ENCODE measurements around the gene CDC20B. TPM values are rescaled to one million over a fixed set of nuclear protein-coding genes. Genes with fewer than 3 reads are reported as not detected.
"Not testable (repeated sequence)": the region's sequence is repeated elsewhere in the genome, so short reads cannot be mapped to it uniquely, and the experiment has no call there.

The CDC20B gene
- polyA plus RNA-seq, 2 of the 4 experiments (the other 2 are of a cell fraction): 0.05 TPM; not detected in 1

DNA sequence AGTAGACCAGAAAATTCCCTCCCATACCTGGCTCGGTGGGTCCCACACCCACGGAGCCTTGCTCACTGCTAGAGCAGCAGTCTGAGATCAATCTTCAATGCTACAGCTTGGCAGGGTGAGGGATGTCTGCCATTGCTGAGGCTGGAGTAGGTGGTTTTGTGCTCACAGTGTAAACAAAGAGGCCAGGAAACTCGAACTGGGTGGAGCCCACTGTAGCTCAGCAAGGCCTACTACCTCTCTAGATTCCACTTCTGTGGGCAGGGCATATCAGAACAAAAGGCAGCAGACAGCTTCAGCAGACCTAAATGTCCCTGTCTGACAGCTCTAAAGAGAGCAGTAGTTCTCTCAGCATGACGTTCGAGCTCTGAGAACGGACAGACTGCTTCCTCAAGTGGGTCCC is 76.1 kb downstream of the CDC20B start:
- ATAC-seq (no peak), FAIRE-seq (no peak), DNase-seq (ENCODE audit: low read depth in 1 of 2, low spot score in 1 of 2) (no peak)
- ChIA-PET CTCF (interaction anchor here (1.8 kb wide), 1 partner anchor 19 kb away, joined by 5 read pairs; no protein-coding TSS in a partner anchor), POLR2A (no interaction called here)
- H3K27ac ChIP-seq: no peak overlapping the region
- H3K9me3 ChIP-seq: no peaks in the 10 kb centered on the region
- 0% methylated on average over 2 of the region's 6 CpGs for WGBS (ENCODE audit: missing lambda C conversion rate)
- H3K4me3 ChIP-seq: no peak overlapping the region
- TF ChIP-seq NPAS2 (CRISPR knock-in tag; IDR thresholded peaks at IDR 0.05; ENCODE audit: borderline replicate concordance): no peak
- TF ChIP-seq EHMT2 (IDR thresholded peaks at IDR 0.05; ENCODE audit: low read depth): no peak
- no peak for TF ChIP-seq RARB (CRISPR knock-in tag; IDR thresholded peaks at IDR 0.05)
- no peak for TF ChIP-seq SMC3 (IDR thresholded peaks at IDR 0.05)
- no peak for TF ChIP-seq FOXS1 (CRISPR knock-in tag; IDR thresholded peaks at IDR 0.05)
- no peak for TF ChIP-seq ZSCAN20 (CRISPR knock-in tag; IDR thresholded peaks at IDR 0.05)
- TF ChIP-seq, protein P1, sequence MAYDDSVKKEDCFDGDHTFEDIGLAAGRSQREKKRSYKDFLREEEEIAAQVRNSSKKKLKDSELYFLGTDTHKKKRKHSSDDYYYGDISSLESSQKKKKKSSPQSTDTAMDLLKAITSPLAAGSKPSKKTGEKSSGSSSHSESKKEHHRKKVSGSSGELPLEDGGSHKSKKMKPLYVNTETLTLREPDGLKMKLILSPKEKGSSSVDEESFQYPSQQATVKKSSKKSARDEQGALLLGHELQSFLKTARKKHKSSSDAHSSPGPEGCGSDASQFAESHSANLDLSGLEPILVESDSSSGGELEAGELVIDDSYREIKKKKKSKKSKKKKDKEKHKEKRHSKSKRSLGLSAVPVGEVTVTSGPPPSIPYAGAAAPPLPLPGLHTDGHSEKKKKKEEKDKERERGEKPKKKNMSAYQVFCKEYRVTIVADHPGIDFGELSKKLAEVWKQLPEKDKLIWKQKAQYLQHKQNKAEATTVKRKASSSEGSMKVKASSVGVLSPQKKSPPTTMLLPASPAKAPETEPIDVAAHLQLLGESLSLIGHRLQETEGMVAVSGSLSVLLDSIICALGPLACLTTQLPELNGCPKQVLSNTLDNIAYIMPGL (CRISPR knock-in tag; IDR thresholded peaks at IDR 0.05; ENCODE audit: borderline replicate concordance): no peak
- TF ChIP-seq TP53 (CRISPR knock-in tag; IDR thresholded peaks at IDR 0.05): no peak
- TF ChIP-seq, protein P2, sequence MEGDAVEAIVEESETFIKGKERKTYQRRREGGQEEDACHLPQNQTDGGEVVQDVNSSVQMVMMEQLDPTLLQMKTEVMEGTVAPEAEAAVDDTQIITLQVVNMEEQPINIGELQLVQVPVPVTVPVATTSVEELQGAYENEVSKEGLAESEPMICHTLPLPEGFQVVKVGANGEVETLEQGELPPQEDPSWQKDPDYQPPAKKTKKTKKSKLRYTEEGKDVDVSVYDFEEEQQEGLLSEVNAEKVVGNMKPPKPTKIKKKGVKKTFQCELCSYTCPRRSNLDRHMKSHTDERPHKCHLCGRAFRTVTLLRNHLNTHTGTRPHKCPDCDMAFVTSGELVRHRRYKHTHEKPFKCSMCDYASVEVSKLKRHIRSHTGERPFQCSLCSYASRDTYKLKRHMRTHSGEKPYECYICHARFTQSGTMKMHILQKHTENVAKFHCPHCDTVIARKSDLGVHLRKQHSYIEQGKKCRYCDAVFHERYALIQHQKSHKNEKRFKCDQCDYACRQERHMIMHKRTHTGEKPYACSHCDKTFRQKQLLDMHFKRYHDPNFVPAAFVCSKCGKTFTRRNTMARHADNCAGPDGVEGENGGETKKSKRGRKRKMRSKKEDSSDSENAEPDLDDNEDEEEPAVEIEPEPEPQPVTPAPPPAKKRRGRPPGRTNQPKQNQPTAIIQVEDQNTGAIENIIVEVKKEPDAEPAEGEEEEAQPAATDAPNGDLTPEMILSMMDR (IDR thresholded peaks at IDR 0.05): no peak
- TF ChIP-seq HOXA7 (CRISPR knock-in tag; IDR thresholded peaks at IDR 0.05): no peak
- TF ChIP-seq CBX8 (IDR thresholded peaks at IDR 0.05): no peak
- TF ChIP-seq, protein P3, sequence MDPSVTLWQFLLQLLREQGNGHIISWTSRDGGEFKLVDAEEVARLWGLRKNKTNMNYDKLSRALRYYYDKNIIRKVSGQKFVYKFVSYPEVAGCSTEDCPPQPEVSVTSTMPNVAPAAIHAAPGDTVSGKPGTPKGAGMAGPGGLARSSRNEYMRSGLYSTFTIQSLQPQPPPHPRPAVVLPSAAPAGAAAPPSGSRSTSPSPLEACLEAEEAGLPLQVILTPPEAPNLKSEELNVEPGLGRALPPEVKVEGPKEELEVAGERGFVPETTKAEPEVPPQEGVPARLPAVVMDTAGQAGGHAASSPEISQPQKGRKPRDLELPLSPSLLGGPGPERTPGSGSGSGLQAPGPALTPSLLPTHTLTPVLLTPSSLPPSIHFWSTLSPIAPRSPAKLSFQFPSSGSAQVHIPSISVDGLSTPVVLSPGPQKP (IDR thresholded peaks at IDR 0.05; ENCODE audit: low read depth, low read length): no peak
- TF ChIP-seq ESRRA (IDR thresholded peaks at IDR 0.05; ENCODE audit: borderline replicate concordance, low read length): no peak
- no peak for TF ChIP-seq JUNB (IDR thresholded peaks at IDR 0.05)
- TF ChIP-seq, protein P4, sequence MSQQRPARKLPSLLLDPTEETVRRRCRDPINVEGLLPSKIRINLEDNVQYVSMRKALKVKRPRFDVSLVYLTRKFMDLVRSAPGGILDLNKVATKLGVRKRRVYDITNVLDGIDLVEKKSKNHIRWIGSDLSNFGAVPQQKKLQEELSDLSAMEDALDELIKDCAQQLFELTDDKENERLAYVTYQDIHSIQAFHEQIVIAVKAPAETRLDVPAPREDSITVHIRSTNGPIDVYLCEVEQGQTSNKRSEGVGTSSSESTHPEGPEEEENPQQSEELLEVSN (IDR thresholded peaks at IDR 0.05; ENCODE audit: borderline replicate concordance, low read depth): no peak
- TF ChIP-seq JUN (IDR thresholded peaks at IDR 0.05): no peak
- no peak for TF ChIP-seq POLR2AphosphoS2 (conservative IDR thresholded peaks at IDR 0.05; ENCODE audit: low read length)
- TF ChIP-seq HDAC2 (IDR thresholded peaks at IDR 0.05): no peak
- TF ChIP-seq NR3C1 (IDR thresholded peaks at IDR 0.05): no peak
- TF ChIP-seq, protein P5, sequence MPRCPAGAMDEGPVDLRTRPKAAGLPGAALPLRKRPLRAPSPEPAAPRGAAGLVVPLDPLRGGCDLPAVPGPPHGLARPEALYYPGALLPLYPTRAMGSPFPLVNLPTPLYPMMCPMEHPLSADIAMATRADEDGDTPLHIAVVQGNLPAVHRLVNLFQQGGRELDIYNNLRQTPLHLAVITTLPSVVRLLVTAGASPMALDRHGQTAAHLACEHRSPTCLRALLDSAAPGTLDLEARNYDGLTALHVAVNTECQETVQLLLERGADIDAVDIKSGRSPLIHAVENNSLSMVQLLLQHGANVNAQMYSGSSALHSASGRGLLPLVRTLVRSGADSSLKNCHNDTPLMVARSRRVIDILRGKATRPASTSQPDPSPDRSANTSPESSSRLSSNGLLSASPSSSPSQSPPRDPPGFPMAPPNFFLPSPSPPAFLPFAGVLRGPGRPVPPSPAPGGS (IDR thresholded peaks at IDR 0.05): no peak
- H3K4me2 ChIP-seq: no peak overlapping the region
- no peaks in the 10 kb centered on the region for H3K4me1 ChIP-seq

DNA sequence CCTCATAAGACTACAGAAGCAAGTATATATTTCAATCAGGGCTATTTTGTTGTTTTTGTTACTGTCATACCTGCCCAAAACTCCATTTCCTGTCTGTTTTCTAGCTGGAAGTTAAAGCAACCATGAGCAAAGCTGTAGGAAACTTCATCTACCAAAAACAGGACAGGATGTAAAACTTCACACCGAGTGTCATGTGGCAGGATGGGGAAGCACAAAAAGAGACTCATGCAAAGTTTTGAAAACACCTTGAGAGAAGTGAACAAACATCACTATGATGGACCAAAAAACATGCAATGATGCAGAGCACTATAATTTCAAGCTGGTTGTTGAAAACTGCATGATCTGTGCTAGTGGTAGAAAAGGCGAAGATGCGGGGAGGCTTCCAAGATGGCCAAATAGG is 76.8 kb downstream of the CDC20B start:
- DNase-seq (ENCODE audit: low read depth in 1 of 2, low spot score in 1 of 2) (no peak), FAIRE-seq (no peak), ATAC-seq (no peak)
- ChIA-PET POLR2A (no interaction called here), CTCF (interaction anchor here (1.0 to 1.8 kb wide), 2 partner anchors 19 to 50 kb away, joined by 3 to 5 read pairs; no protein-coding TSS in a partner anchor)
- Histone ChIP-seq H3K4me2 (no peak overlapping the region), H3K27ac (no peak overlapping the region), H3K4me3 (no peak overlapping the region), H3K9me3 (no peaks in the 10 kb centered on the region; the same call in 2 of the 3 replicates), H3K4me1 (no peaks in the 10 kb centered on the region)
- 29% methylated on average over 3 of the region's 3 CpGs for WGBS (ENCODE audit: missing lambda C conversion rate)
- TF ChIP-seq, protein P3 (IDR thresholded peaks at IDR 0.05; ENCODE audit: low read depth, low read length): no peak

DNA sequence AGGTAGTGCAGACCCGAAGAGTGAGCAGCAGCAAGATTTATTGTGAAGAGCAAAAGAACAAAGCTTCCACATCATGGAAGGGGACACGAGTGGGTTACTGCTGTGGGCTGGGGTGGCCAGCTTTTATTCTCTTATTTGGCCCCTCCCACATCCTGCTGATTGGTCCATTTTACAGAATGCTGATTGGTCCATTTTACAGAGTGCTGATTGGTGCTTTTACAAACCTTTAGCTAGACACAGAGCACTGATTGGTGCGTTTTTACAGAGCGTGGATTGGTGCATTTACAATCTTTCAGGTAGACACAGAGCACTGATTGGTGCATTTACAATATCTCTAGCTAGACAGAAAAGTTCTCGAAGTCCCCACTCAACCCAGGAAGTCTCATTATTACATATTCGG is 82.0 kb downstream of the CDC20B start:
- WGBS (ENCODE audit: missing lambda C conversion rate): 12% methylated on average over 6 of the region's 6 CpGs
- H3K4me3 ChIP-seq; ATAC-seq; POLR2A ChIA-PET; H3K4me2 ChIP-seq; DNase-seq (ENCODE audit: low read depth in 1 of 2, low spot score in 1 of 2); H3K4me1 ChIP-seq; H3K27ac ChIP-seq; FAIRE-seq; H3K9me3 ChIP-seq: not testable (repeated sequence)
- CTCF ChIA-PET: interaction anchor here (1.7 kb wide), 1 partner anchor 13 kb away, joined by 4 read pairs; no protein-coding TSS in a partner anchor

DNA sequence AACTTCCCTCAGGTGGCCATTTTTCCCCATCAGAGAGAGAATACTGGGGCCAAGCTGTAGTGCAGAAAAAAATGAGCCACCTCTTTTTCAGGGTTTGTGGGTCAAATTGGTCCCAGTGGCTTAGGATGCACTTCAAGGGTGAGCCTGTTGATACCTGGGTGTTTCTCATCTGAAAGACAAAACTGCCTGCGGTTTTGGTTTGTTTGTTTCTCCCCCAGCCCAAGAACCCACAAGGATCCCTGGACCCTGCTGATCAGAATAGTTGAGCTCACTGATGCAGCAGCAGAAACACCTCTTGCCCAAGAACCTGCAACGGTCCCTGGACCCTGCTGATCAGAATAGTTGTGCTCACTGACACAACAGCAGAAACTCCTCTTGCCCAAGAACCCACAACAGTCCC is 83.7 kb downstream of the CDC20B start:
- CTCF ChIA-PET; ATAC-seq; H3K4me1 ChIP-seq; H3K4me3 ChIP-seq; DNase-seq (ENCODE audit: low read depth in 1 of 2, low spot score in 1 of 2); FAIRE-seq; H3K9me3 ChIP-seq; H3K4me2 ChIP-seq; H3K27ac ChIP-seq; POLR2A ChIA-PET: not testable (repeated sequence)
- WGBS (ENCODE audit: missing lambda C conversion rate): 0% methylated on average over 2 of the region's 2 CpGs

Data from A549 (cell line).